Medulla oblongata (tissue), 1 donor: ENCODE results near the gene EFCAB6.

Experiments used
- DNase-seq: peaks from one replicate; pipeline ENCODE4 v3.0.0-alpha.2; 2015; ENCODE audit errors: extremely low spot score

Gene EFCAB6

GRCh38 chr22:43580271-43580750, 231.8 kb downstream of the EFCAB6 start:
- no peak for DNase-seq

GRCh38 chr22:43574738-43575137, 237.4 kb downstream of the EFCAB6 start:
- DNase-seq, result no peak

- no peak for DNase-seq
These were observed 239.4 kb downstream of the EFCAB6 start for GRCh38 chr22:43572710-43573109.

DNA sequence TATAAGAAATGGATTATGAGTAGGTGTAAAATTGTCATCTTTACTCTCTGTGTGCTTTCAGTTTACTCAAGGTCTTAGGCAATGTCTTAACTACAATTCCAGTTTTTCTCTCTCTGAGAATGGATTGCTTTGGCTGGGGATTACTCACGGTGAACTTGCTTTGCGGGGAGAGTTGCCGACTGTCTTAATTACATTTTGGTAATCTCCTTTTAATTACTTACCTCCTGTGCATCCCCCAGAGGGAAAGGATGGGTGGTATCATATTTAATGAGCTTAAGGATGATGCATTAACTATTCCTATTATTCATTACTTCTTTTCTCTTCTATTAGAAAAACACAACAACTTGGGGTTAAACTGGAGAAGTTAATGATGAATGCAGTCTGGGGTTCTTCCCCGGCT, 240.9 kb downstream of the EFCAB6 start:
- no peak for DNase-seq

DNA sequence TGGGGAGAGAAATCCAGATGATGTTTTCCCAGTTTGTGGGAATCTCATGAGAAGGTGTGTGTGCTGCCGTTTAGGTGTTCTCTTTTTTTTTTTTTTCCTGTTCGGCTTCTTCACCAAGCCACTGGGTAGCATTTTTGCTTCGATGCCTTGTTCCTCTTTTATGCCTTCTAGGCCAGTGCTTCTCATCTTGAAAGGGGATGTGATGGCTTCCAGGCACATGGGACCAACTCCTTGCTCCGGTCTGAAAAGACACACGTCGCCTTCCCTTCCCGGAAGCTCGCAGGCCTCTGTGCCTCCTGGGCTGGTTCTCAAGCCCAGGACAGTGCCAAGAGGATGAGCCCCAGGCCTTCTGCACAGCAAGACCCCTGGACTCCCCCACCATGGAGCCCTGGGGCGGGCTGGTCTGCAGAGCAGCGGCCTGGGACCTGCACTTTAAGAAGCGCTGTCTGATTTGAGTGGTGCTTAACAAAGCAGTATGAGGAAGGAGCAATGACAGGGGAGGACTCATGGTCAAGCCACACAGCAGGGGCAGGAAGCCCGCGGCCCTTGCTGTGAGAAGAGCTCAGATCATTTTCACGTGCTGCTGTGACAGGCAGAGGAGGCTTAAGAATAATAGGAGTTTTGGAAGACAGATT, 241.5 kb downstream of the EFCAB6 start:
- peak; percentile 50 for DNase-seq

- no peak for DNase-seq
These were observed 243.0 kb downstream of the EFCAB6 start for GRCh38 chr22:43569111-43569510.

- DNase-seq, result no peak
These were observed 244.3 kb downstream of the EFCAB6 start for GRCh38 chr22:43567691-43568324.

DNA sequence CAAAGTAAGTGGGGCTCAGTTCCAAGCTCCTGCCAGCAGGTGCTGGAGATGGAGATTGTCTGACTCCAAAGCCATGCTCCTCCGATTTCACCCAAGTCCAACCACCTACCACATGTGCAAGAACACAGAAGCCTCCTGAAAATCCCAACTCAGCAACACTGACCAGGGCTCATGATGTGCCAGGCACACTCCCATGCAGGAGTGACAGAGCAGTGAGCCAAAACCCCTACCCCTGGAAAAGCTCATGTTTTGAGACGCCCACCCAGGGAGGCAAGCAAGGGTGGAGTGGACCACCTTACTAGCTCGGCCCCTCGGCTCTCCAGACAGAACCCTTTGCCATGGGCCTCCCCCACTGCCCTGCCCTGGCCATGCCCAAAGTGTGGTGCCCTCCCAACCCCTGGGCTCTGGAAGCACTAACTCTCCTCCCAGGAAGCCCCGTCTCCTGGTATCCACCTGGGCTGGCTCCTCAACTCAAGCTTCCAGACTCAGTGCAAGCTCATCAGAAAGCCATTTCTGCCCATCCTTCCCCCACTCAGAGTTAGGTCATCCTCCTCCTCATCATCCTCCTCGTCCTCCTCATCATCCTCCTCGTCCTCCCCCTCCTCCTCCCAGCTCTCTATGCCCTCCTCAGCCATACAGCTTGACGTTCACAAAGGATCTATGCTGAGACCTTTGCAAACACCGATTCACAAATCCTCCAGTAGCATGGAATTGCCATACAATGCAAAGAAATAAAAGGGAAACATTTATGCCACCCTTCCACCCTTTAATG, 245.4 kb downstream of the EFCAB6 start:
- DNase-seq, result no peak

- no peak for DNase-seq
These were observed 246.1 kb downstream of the EFCAB6 start for GRCh38 chr22:43566021-43566420.

- no peak for DNase-seq
These were observed 247.2 kb downstream of the EFCAB6 start for GRCh38 chr22:43564859-43565258.

DNA sequence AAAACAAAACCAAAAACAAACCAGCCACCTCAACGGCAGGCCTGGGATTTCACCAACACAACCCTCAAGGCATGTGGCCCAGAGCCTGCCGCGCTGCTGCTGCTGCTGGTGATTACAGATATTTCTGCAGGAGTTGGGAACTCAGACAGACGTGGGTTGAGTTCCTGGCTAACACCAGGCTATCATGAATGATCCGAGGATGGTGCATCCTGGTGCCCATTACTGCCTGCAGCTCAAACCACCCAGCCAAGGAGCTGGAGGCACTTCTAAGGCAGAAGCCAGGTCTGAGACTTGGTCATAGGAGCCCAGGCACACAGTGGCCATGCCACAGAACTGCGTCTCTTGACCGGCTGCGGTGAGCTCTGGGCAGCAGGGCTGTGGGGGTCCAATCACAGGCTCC, 248.5 kb downstream of the EFCAB6 start:
- DNase-seq, result no peak

- DNase-seq, result no peak
These were observed 249.3 kb downstream of the EFCAB6 start for GRCh38 chr22:43562843-43563242.

- no peak for DNase-seq
These were observed 250.5 kb downstream of the EFCAB6 start for GRCh38 chr22:43561415-43562178.

DNA sequence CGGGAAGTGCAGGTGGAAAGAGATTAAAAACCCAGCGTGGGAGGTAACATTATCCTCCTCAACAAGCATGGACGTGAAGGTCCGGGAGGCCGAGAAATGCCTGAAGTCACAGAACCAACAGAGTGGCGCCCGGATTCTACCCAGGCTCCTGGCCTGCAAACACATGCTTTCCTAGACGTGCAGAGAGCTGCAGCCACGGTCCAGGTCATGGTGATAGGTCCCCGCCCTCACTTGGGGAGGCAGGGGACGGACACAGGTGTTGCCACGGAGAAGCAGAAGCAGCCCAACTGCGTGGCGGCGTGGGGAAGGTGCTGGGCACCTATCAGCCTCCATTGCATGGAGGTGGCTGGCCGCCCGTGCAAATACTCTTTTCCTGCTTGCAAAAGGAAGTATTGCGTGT, 251.5 kb downstream of the EFCAB6 start:
- no peak for DNase-seq

- DNase-seq, result no peak
These were observed 256.3 kb downstream of the EFCAB6 start for GRCh38 chr22:43555561-43556515.

DNA sequence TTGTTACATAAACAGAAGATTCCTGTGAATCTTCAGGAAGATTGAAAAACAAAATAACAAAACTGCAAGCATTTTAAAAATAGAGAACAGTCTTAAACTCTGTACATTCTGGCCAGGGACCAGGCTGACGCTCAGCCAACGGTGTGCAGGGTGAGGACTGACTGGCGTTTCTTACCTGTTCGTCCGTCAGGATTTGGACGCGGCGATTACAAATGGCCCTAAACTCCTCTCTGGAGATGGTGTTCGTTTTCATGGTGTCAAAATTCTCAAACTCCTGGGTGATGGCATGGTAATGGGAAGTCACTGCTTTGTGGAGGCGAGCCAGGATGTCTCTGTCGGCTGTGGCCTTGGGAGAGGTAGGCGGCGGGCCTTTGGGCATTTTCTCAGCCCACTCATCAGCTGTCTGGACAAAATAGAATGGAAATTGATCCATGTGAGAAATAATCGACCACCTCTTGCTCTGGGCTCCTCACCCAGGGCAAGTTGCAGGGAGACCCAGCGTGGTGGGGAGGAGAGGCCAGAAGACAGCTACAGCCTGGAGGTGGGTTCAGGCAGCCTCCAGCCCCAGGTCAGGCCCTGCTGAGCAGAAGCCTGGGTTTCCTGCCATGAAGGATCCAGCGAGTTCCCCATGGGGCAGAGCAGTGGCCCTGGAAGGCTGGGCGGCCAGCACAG, 257.3 kb downstream of the EFCAB6 start:
- no peak for DNase-seq

DNA sequence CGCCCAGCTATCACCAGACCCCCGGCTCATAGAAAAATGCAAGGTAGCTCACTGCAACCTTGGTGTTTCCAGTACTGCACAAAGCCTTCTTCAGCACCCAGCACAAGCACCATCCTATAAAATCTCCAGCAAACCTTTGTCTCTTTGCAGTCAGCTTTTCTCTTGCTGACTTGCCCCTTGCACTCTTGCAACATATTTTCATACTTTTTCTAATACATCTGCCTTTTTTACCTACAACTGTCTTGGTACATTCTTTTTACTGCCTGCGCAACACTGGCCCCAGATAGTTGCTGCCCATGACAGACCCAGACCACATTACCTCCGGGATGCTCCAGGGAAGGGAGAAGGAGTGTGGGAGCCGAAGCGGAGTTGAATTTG, 257.9 kb downstream of the EFCAB6 start:
- no peak for DNase-seq

DNA sequence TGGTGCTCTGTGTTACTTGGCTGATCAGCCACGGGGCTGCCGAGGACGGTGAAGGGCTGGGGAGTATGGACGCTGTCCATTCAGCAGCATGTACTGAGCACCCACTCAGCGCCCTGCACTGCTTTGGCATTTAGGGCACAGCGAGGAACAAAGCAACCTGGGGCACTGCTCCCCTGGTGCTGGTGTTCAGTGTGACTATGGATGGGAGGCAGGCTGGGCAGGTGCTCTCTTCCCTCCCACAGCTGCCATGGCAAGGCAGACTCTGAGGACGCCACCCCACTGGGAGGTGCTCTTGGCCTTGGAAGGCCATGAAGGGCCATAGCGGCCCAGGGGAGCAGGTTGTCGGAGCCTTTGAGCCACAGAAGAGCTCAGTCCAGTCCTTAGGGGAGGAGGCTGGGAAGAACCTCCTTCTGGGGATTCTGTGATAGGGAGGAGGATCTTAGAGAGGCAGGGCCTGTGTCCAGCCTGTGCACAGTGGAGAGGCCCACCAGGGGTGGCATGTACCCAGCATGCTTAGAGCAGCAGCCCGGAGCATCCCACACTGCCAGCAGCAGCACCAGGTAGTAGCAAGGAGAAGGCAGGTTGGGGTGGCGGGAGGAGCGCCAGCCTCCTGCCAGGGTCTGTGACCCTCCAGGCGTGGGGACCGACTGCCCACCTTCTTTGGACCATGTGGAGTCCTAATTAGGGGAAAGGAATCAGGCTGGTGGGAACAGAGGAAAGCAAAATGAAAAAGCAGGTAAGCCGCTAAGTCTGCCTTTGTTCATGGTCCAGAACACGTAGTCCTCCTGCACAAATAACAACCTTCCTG, 258.4 kb downstream of the EFCAB6 start:
- DNase-seq, result no peak

- DNase-seq, result no peak
These were observed 261.4 kb downstream of the EFCAB6 start for GRCh38 chr22:43550672-43551071.
